GM18519 (cell line): ENCODE measurements around the gene RUNX2.

Experiments
- ATAC-seq: cut with Tn5 transposase; IDR thresholded peaks from one replicate; pipeline ENCODE4 v1.9.1; 2021; ENCODE audit warnings: mild to moderate bottlenecking, moderate library complexity; ENCODE audit not compliant: unreplicated experiment, low FRiP score

Gene RUNX2

GRCh38 chr6:45430590-45431202 is 102.6 kb downstream of the RUNX2 start:
- no peak for ATAC-seq

- no peak for ATAC-seq
Observed at GRCh38 chr6:45431317-45432065, 103.4 kb downstream of the RUNX2 start.

DNA sequence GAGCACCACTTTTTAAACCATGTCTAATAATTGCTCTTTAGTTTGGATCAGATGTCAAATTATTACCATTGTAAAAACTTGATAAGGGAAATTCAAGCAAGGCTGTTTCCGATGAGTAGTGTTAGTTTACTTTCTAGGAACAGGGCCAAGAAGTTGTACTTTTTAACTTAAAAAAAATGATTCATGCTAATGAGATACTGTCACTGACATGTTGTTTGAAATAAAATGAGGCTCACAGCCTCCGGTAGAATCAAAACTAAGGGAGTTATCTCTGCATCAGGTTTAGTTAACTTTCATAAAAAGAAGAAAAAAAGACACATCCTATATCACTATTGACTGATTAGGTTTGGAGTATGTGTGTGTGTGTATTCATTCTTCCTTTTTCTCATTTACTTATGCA is 104.8 kb downstream of the RUNX2 start:
- no peak for ATAC-seq

DNA sequence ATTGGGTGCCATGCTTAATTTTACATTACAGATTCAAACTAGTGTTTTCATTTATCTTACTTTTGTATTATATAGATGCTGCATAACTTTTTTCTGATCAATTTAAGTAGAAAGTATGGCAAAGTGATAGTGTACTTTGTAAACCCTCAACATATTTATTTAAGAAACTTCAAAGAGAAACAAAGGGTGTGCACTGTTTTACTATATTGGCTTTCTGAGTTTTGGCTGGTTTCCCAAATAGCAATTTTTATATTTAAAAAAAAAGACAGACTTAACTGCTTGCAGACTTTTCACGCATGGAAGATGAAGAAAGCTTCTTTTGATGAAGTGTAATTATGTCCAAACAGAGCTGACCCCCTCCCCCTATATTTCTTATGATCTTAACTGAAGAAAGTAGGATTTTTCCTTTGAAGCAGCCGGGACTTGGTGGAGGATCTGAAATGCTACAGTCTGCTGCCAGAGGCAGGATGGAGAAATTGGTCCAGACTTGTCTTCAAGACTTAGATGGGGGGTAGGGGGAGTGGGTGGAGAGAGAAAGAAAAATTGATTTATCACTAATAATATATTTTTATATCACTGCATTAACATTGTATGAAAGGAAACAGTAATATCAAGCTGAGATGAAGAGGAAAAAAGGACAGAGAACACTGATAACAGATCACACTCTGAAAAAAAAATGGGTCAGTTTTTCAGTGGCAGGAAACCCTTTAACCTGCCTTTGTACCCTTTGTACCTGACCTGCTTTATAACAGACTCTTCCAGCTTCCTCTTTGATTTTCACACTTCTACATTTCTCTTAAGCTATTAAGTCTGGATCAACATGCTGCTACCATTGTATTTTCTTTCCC is 105.6 kb downstream of the RUNX2 start:
- no peak for ATAC-seq

- ATAC-seq: no peak
Observed at GRCh38 chr6:45434381-45434700, 106.2 kb downstream of the RUNX2 start.

DNA sequence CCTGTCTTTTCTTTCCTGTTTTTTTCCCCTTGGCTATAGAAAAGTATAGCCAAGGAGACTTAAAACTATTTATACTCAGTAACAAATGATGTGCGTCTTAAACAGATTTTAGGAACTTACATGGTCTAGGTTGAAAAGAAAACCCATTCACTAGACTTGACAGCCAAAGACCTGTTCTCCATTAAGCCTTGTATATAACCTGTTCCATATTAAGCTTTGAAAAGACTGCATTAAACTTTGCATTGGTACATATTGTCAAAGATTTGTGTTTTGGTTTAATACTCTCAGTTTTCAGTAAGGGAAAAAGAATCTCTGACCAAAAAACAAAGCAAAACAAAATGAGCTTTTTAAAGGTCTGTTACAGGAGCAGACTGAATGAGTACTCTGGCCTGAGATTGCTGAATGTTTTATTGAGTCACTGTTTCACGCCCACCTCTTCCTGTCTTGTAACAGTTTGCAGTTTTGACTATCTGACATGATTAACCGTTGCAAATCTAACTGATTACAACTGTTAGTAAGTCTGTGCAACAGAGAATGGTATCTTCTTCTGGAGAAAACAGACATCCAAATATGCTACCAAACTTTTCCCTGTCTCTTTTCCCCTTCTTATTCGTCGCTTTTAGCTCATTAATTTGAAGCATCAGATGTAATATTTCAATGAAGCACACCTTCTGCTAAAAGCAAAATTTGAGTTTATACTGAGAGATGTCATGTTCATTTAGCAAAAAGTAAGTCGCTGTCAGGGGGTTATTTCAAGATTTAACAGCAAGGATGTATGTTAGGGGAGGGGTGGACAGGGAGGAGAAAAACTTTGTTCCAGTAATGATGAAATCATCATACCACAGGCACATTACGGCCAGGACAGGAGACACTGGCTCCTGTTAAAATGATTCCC is 108.7 kb downstream of the RUNX2 start:
- ATAC-seq: peak; percentile 58

GRCh38 chr6:45437439-45437815 is 109.3 kb downstream of the RUNX2 start:
- ATAC-seq: no peak

- ATAC-seq: no peak
Observed at GRCh38 chr6:45438151-45438550, 110.0 kb downstream of the RUNX2 start.

- ATAC-seq: no peak
Observed at GRCh38 chr6:45438849-45439406, 110.8 kb downstream of the RUNX2 start.

DNA sequence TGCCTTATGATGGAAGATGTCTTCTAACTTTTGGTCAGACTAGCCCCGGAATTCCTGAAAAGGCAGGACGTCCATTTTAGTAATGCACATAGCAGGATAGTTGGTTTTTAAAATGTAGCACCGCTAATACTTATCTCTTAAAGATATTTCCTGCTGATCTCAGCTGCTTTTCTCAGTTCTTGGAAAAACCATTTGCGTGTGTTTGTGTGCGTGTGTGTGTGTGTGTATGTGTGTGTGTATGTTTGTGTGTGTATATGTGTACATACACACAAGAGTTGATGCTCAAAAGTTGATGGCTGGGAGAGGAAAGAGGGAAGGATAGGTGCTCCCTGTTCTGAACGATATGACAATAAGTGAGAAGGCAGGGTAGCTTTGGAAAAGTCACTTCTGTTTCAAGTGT is 111.3 kb downstream of the RUNX2 start:
- no peak for ATAC-seq

DNA sequence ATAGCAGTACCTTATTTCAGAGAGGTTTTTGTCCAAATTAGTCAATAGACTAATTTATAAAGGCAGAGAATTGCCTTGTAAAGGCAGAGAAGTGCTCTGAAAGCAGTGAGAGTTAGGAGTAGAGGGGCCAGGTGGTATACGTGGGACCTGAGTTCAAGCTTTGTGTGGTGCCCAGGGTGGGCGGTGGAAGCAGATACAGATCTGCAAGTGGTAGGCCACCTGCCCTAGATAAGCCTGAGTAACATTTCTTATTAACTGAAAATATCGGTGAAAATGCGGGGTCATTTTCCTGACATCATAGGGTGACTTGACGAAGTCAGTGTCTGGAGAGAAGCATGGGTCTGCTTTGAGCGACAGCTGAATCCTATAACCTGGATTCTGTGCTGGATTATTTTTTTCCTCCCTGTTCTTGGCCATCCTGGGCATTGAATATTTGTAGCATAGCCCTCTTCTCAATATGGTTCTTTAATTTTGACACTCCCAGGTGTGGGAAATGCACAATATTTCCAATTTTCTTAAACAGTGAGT is 111.8 kb downstream of the RUNX2 start:
- ATAC-seq: no peak

GRCh38 chr6:45441851-45442453 is 113.8 kb downstream of the RUNX2 start:
- ATAC-seq: no peak

- no peak for ATAC-seq
Observed at GRCh38 chr6:45442716-45443115, 114.6 kb downstream of the RUNX2 start.

DNA sequence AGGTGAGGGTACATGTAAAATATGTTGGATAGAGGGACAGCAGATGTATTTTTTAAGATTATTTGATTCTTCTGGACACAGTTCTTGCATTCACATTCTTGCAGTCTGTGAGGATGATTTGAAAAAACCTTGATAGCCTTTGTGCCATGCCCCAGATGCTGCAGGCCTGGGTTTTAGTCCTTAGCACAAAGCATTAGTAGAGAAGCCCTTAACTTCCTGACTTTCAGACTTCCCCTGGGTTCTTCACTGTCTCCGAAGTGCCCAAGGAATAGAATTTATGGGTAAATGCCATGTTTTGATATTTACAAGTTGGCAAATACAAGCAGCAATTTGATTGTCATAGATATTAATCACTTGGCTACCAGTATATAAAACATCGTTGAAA is 117.2 kb downstream of the RUNX2 start:
- no peak for ATAC-seq

DNA sequence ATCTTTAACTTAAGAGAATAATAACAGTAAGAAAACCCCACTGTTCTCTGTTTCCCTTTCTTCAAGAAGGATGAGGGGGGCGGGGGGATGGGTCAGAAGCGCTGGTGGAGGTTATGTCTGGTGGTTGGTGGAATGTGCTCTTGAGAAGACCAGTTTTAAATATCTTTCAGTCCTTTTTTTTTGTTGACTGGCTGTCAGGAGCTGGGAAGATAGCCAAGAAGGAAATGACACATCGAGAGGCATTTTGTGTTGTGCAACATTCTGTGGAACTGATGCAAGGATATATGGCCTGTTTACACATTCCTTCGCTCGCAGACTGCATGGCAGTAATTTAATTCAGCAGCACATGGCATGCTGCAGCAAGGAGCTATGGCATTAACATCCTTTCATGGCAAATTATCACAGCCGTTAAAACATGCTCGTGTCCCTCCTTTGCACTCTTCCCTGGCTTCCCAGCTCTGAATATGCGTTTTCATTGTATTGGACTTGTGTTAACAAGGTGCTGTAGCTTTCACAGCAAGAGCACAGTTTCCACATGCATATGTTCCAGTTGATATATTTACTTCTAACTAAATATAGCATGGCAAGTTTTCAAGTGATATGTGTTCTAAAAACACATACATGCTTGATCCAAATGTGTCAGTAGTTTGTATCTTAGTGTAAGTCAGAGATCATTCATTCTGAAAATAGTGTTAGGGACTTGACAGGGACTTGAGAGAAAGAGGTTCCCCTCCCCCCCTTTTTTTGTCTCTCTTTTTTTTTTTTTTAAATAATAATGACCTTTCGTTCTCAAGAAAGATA is 117.8 kb downstream of the RUNX2 start:
- ATAC-seq: no peak

DNA sequence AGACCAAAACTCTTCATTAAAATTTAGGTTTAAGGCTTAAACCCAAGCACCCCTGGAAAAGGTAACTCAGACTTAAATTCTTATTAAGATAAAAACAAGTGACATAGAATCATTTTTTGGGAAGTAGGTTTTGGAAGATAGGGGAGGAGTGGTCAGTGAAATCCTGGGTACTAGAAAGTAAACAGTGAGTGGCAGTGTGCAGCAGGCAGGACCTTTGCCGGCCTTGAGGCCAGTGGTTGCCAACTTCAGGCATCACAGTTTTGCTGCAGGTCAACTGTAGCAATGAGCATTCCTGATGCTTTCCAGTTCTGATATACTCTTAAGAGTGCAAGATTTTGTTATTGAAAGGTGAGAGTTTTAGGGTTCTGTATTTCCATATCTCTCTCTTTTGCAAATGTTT is 118.9 kb downstream of the RUNX2 start:
- no peak for ATAC-seq

- ATAC-seq: no peak
Observed at GRCh38 chr6:45447716-45448115, 119.6 kb downstream of the RUNX2 start.

GRCh38 chr6:45448417-45449389 is 120.6 kb downstream of the RUNX2 start:
- no peak for ATAC-seq
